Body of pancreas (tissue), 4 donors: Measurements from ENCODE around the gene KRT75. TPM values are rescaled to one million over a fixed set of nuclear protein-coding genes. Genes with fewer than 3 reads are reported as not detected.

Source experiments
- ATAC-seq: fragments of 150-250 bp; one replicate; pipeline ENCODE4 v1.9.1; 2016
- DNase-seq, 4 donors: peaks; one replicate each; pipeline ENCODE4 v3.0.0-alpha.2; 2019
- H3K27ac ChIP-seq, 4 donors: fragments of 200-600 bp; sonication (generic); 1 replicate in 3 of 4; 2 replicates in 1 of 4; pipeline versions ENCODE4 v1.5.1 to v1.6.1; 2016 to 2019; ENCODE audit warnings: mild to moderate bottlenecking in 1 of 4, mixed read lengths in 1 of 4, moderate library complexity in 1 of 4
- H3K27me3 ChIP-seq, 2 donors: fragments of 200-600 bp; sonication (generic); one replicate each; pipeline ENCODE4 v1.6.0; 2016; ENCODE audit warnings: mild to moderate bottlenecking in 1 of 2
- H3K36me3 ChIP-seq, 2 donors: fragments of 200-600 bp; sonication (generic); replicated peaks in 1 of 2; 2 replicates each; pipeline ENCODE4 v1.5.1; 2016; ENCODE audit warnings: low read depth in 2 of 2; ENCODE audit not compliant: insufficient read depth in 1 of 2
- H3K4me1 ChIP-seq: fragments of 200-600 bp; sonication (generic); one replicate; pipeline ENCODE4 v1.6.0; 2016
- H3K4me3 ChIP-seq, 2 donors: fragments of 200-600 bp; sonication (generic); 1 replicate in 1 of 2; 2 replicates in 1 of 2; pipeline ENCODE4 v1.5.1; 2016 to 2019
- H3K9me3 ChIP-seq, 3 donors: fragments of 200-600 bp; sonication (generic); 1 replicate in 2 of 3; 2 replicates in 1 of 3; pipeline ENCODE4 v1.5.1; 2016
- POLR2A ChIP-seq, 3 donors: fragments of 450-650 bp; IDR thresholded peaks; one replicate each; pipeline ENCODE4 v1.6.1; 2016; ENCODE audit warnings: antibody characterized with exemption in 3 of 3, mild to moderate bottlenecking in 2 of 3
- WGBS, 2 donors: methylation state at CpG; one replicate each; pipeline ENCODE4 v1.1.5; 2017; 5-methylcytosine and 5-hydroxymethylcytosine counted together
- intact Hi-C: fragments of 100-400 bp; cut with DNase I; formaldehyde crosslinking; loops from one replicate; pipeline ENCODE4 v1.15.1; 2023
- total RNA-seq, 2 donors: library from RNA; depleted of rRNA; stranded (reverse); fragments of >200 nt; gene quantifications; one replicate each; pipeline ENCODE4 v1.1.0, GENCODE V29; 2016
- TF ChIP-seq, protein P1 (sequence below), 7 experiments: fragments of 450-650 bp in 4 of 7; fragments of 200-600 bp in 3 of 7; sonication (generic) in 3 of 7; IDR thresholded peaks; one replicate each; pipeline ENCODE4 v1.5.1; 2016 to 2019; ENCODE audit warnings: antibody characterized with exemption in 7 of 7

KRT75 gene
- not detected for total RNA-seq

DNA sequence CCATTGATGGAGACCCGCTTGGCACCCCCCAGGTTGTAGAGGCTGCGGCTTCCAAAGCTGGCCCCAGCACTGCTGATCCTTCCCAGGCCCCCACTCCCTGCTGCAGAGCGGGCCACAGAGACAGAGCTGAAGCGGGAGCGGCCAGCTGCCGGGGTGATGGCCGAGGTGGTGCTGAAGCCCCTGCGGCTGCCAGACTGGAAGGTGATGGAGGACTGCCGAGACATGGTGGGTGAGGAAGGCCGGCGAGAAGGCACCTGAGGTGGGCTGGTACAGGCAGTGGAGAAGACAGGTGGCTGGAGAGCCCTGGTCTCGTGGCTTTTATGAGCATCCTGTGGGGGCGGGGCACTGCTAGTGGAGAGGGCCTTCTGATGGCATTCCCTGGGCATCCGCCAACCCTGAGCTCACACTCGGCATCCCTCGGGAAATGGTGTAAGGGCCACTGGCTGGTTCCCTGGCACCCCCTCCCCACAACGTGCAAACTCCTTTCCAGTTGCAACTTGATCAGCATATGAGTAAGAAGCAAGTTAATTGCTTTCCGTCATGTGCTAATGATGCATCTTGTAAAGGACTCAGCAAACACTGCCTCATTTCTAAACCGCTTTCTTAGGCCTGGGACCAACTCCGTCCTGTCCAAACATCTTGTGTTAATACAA, at the start of gene KRT75:
Gene KRT75, minus strand, starts transcription at position 291 of the 653 bp plus-strand sequence. Its CDS starts 67 bp downstream, at position 224.
- intact Hi-C loops = no loop called here
- DNase-seq = no peak
- WGBS, 2 donors = 82 to 83% methylated on average over 18 to 20 of the region's 20 CpGs
- Histone ChIP-seq H3K9me3 (no peaks in the 10 kb centered on the region), H3K27ac (no peak within 1 kb of the TSS), H3K4me3 (no peak within 1 kb of the TSS), H3K27me3 (no peaks in the 10 kb centered on the region), H3K36me3 (no peaks in the 10 kb centered on the region), H3K4me1 (peaks cover 9% of the 10 kb centered on the region)
- no peak for ATAC-seq
- TF ChIP-seq, protein P1, sequence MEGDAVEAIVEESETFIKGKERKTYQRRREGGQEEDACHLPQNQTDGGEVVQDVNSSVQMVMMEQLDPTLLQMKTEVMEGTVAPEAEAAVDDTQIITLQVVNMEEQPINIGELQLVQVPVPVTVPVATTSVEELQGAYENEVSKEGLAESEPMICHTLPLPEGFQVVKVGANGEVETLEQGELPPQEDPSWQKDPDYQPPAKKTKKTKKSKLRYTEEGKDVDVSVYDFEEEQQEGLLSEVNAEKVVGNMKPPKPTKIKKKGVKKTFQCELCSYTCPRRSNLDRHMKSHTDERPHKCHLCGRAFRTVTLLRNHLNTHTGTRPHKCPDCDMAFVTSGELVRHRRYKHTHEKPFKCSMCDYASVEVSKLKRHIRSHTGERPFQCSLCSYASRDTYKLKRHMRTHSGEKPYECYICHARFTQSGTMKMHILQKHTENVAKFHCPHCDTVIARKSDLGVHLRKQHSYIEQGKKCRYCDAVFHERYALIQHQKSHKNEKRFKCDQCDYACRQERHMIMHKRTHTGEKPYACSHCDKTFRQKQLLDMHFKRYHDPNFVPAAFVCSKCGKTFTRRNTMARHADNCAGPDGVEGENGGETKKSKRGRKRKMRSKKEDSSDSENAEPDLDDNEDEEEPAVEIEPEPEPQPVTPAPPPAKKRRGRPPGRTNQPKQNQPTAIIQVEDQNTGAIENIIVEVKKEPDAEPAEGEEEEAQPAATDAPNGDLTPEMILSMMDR (IDR thresholded peaks at IDR 0.05) = no peak
- TF ChIP-seq POLR2A (IDR thresholded peaks at IDR 0.05) = no peak

DNA sequence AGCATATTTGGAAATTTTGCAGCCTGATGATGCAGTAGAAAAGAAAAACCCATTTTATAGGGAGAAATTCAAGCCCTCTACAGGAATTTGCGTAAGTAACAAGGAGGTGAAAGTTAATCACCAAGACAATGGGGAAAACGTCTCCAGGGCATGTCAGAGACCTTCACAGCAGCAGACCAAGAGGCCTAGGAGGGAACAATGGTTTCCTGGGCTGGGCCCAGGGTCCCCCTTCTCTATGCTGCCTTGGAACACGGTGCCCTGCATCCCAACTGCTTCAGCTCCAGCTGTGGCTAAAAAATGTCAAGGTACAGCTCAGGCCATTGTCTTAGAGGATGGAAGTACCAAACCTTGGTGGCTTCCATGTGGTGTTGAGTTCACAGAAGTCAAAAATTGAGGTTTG, 45.9 kb upstream of the KRT75 start:
- H3K27me3 ChIP-seq = no peaks in the 10 kb centered on the region
- WGBS, 2 donors = 51 to 54% methylated on average over 3 of the region's 3 CpGs
- H3K4me3 ChIP-seq = no peak overlapping the region
- no peaks in the 10 kb centered on the region for H3K36me3 ChIP-seq
- intact Hi-C loops = no loop called here
- TF ChIP-seq POLR2A (IDR thresholded peaks at IDR 0.05) = no peak
- TF ChIP-seq, protein P1 (IDR thresholded peaks at IDR 0.05) = no peak
- no peak overlapping the region for H3K27ac ChIP-seq
- DNase-seq (no peak), ATAC-seq (no peak)
- no peaks in the 10 kb centered on the region for H3K9me3 ChIP-seq
- no peaks in the 10 kb centered on the region for H3K4me1 ChIP-seq

DNA sequence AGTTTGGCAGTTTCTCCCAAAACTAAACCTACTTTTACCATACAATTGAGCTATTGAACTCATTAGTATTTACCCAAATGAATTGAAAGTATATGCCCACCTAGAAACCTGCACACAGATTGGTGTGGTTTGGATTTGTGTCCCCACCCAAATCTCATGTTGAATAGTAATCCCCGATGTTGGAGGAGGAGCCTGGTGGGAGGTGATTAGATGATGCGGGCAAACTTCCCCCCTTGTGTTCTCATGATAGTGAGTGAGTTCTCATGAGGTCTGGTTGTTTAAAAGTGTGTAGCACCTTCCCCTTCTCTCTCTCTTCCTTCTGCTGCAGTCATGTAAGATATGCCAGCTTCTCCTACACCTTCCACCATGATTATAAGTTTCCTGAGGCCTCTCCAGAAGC, 43.5 kb upstream of the KRT75 start:
- no peaks in the 10 kb centered on the region for H3K4me1 ChIP-seq
- no peaks in the 10 kb centered on the region for H3K9me3 ChIP-seq
- 65 to 69% methylated on average over 2 of the region's 2 CpGs for WGBS, 2 donors
- ATAC-seq = no peak
- TF ChIP-seq POLR2A (IDR thresholded peaks at IDR 0.05) = no peak
- TF ChIP-seq, protein P1 (IDR thresholded peaks at IDR 0.05) = no peak
- no peaks in the 10 kb centered on the region for H3K36me3 ChIP-seq
- DNase-seq = no peak
- intact Hi-C loops = no loop called here
- H3K27me3 ChIP-seq = no peaks in the 10 kb centered on the region
- no peak overlapping the region for H3K4me3 ChIP-seq
- no peak overlapping the region for H3K27ac ChIP-seq

DNA sequence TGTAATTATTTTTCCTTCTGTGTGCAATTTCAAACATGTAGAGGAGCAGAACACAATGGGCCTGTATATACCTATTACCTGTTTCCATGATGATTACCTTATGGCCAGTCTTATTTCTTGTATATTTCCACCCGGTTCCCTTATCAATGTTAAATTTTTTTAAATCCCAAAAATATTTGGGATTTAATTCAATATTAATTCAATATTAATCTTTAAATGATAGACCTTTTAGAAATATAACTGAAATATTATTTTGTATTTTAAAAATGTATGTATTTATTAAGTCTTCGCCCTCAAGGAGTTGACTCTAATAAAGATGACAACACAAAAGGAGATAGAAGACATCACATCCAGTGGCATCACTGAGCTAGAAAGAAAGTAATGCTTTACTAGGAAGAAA, 40.0 kb upstream of the KRT75 start:
- no peak for ATAC-seq
- H3K36me3 ChIP-seq = no peaks in the 10 kb centered on the region
- intact Hi-C loops = no loop called here
- no peaks in the 10 kb centered on the region for H3K9me3 ChIP-seq
- no peaks in the 10 kb centered on the region for H3K27me3 ChIP-seq
- H3K4me3 ChIP-seq = no peak overlapping the region
- no peak for DNase-seq
- WGBS, 2 donors = 90 to 96% methylated on average over 2 of the region's 2 CpGs
- H3K27ac ChIP-seq = no peak overlapping the region
- TF ChIP-seq POLR2A (IDR thresholded peaks at IDR 0.05) = no peak
- TF ChIP-seq, protein P1 (IDR thresholded peaks at IDR 0.05) = no peak
- no peaks in the 10 kb centered on the region for H3K4me1 ChIP-seq

GRCh38 chr12:52473768-52474167, 39.6 kb upstream of the KRT75 start, which contains the start of gene KRT6C:
Gene KRT6C, minus strand, starts transcription at chr12:52473805. Its CDS starts 68 bp downstream, at chr12:52473737.
- no peak within 1 kb of the TSS for H3K4me3 ChIP-seq
- intact Hi-C loops = no loop called here
- no peaks in the 10 kb centered on the region for H3K27me3 ChIP-seq
- H3K36me3 ChIP-seq = no peaks in the 10 kb centered on the region
- no peak within 1 kb of the TSS for H3K27ac ChIP-seq
- TF ChIP-seq POLR2A (IDR thresholded peaks at IDR 0.05) = no peak
- TF ChIP-seq, protein P1 (IDR thresholded peaks at IDR 0.05) = no peak
- H3K9me3 ChIP-seq = no peaks in the 10 kb centered on the region
- DNase-seq = no peak
- ATAC-seq = peak; percentile 18
- WGBS, 2 donors = 72 to 76% methylated on average over 4 of the region's 4 CpGs
- no peaks in the 10 kb centered on the region for H3K4me1 ChIP-seq
